IMR-90 (cell line): ENCODE data around the gene SMIM33. TPM values are rescaled to one million over a fixed set of nuclear protein-coding genes. Genes with fewer than 3 reads are reported as not detected.

Source experiments
- ATAC-seq: fragments of 200-7000 bp; cut with Tn5 transposase; 2 replicates; pipeline ENCODE4 v1.9.1; 2020; ENCODE audit warnings: low read depth, mild to moderate bottlenecking, moderate library complexity
- BruUV-seq: library from RNA; stranded (reverse); fragments of 400-500 nt; replicated peaks from 2 replicates; lab custom pipeline; 2021; lab: Mats Ljungman, UMichigan
- CTCF ChIA-PET: fragments of 300-600 bp; formaldehyde crosslinking; extraction: SDS; loops from one replicate; lab custom pipeline; 2021; ENCODE audit warnings: antibody characterized with exemption; lab: Yijun Ruan, JAX
- POLR2A ChIA-PET: fragments of 300-600 bp; sonication (Branson Sonifier 250); formaldehyde crosslinking; loops from one replicate; lab custom pipeline; 2022; ENCODE audit warnings: antibody characterized with exemption; ENCODE audit not compliant: unreplicated experiment; lab: Charles Lee
- DNase-seq: peaks from one replicate; pipeline ENCODE4 v3.0.0; 2013
- H2AFZ ChIP-seq: replicated peaks from 2 replicates; pipeline ENCODE3; 2013; ENCODE audit warnings: low read length, mild to moderate bottlenecking; ENCODE audit not compliant: poor library complexity
- H2AK5ac ChIP-seq: 2 replicates; pipeline ENCODE4 v1.6.1; 2013; ENCODE audit warnings: low read depth, low read length, inconsistent platforms
- H2AK9ac ChIP-seq: replicated peaks from 2 replicates; pipeline ENCODE3; 2013; ENCODE audit warnings: mild to moderate bottlenecking, low read depth, low read length, moderate library complexity; ENCODE audit not compliant: poor library complexity
- H2BK120ac ChIP-seq: 2 replicates; pipeline ENCODE4 v1.6.1; 2013; ENCODE audit warnings: low read depth, low read length, inconsistent platforms
- H2BK15ac ChIP-seq: 3 replicates; pipeline ENCODE4 v1.6.1; 2013; ENCODE audit warnings: low read depth, low read length, inconsistent platforms
- H2BK20ac ChIP-seq: 2 replicates; pipeline ENCODE4 v1.6.1; 2013; ENCODE audit warnings: low read depth, mild to moderate bottlenecking, inconsistent platforms, low read length, moderate library complexity
- H2BK5ac ChIP-seq: 2 replicates; pipeline ENCODE4 v1.6.1; 2013; ENCODE audit warnings: mild to moderate bottlenecking, low read depth, low read length, inconsistent platforms; ENCODE audit not compliant: poor library complexity, severe bottlenecking
- H3K14ac ChIP-seq: replicated peaks from 2 replicates; pipeline ENCODE4 v1.6.1; 2013; ENCODE audit warnings: low read depth, low read length, inconsistent platforms
- H3K18ac ChIP-seq: 2 replicates; pipeline ENCODE4 v1.6.1; 2013; ENCODE audit warnings: low read depth, low read length, control low read depth
- H3K23ac ChIP-seq: 2 replicates; pipeline ENCODE4 v1.6.1; 2013; ENCODE audit warnings: low read depth, low read length, inconsistent platforms
- H3K27ac ChIP-seq: 2 replicates; pipeline ENCODE4 v1.5.1; 2013; ENCODE audit warnings: mild to moderate bottlenecking, control low read depth, low read length; ENCODE audit not compliant: insufficient read depth
- H3K27me3 ChIP-seq: 2 replicates; pipeline ENCODE4 v1.6.1; 2013; ENCODE audit warnings: low read length; ENCODE audit not compliant: control insufficient read depth, insufficient read depth
- H3K36me3 ChIP-seq: 2 replicates; pipeline ENCODE4 v1.6.1; 2013; ENCODE audit warnings: low read length, mixed read lengths; ENCODE audit not compliant: control insufficient read depth, insufficient read depth
- H3K4ac ChIP-seq: 2 replicates; pipeline ENCODE4 v1.6.1; 2013; ENCODE audit warnings: low read depth, low read length, inconsistent platforms
- H3K4me1 ChIP-seq: 2 replicates; pipeline ENCODE4 v1.6.1; 2013; ENCODE audit warnings: low read length, mixed read lengths; ENCODE audit not compliant: control insufficient read depth, insufficient read depth
- H3K4me2 ChIP-seq: 2 replicates; pipeline ENCODE4 v1.6.1; 2013; ENCODE audit warnings: low read depth, mild to moderate bottlenecking, control low read depth, low read length, moderate library complexity
- H3K4me3 ChIP-seq: 2 replicates; pipeline ENCODE4 v1.5.1; 2013; ENCODE audit warnings: low read depth, mild to moderate bottlenecking, control low read depth, low read length, moderate library complexity; ENCODE audit not compliant: insufficient read depth
- H3K56ac ChIP-seq: 2 replicates; pipeline ENCODE4 v1.6.1; 2013; ENCODE audit warnings: low read length, inconsistent platforms; ENCODE audit not compliant: insufficient read depth; ENCODE audit errors: extremely low read depth
- H3K79me1 ChIP-seq, 2 experiments: 2 replicates each; pipeline ENCODE4 v1.6.1; 2013; ENCODE audit warnings: low read length in 2 of 2, inconsistent platforms in 1 of 2, low read depth in 1 of 2
- H3K9ac ChIP-seq: 2 replicates; pipeline ENCODE4 v1.6.1; 2013; ENCODE audit warnings: low read depth, low read length, control low read depth
- H3K9me1 ChIP-seq: 2 replicates; pipeline ENCODE4 v1.6.1; 2013; ENCODE audit warnings: low read length, inconsistent platforms; ENCODE audit not compliant: insufficient read depth
- H3K9me3 ChIP-seq: 2 replicates; pipeline ENCODE4 v1.6.1; 2013; ENCODE audit warnings: low read length; ENCODE audit not compliant: control insufficient read depth, insufficient read depth
- H4K20me1 ChIP-seq: 2 replicates; pipeline ENCODE4 v1.6.1; 2013; ENCODE audit warnings: low read length, inconsistent platforms; ENCODE audit not compliant: insufficient read depth
- H4K5ac ChIP-seq: 2 replicates; pipeline ENCODE4 v1.6.1; 2013; ENCODE audit warnings: mild to moderate bottlenecking, low read depth, low read length, control low read depth
- H4K8ac ChIP-seq, 2 experiments: 2 replicates each; pipeline ENCODE4 v1.6.1; 2013; ENCODE audit warnings: low read depth in 2 of 2, low read length in 2 of 2, control low read depth in 1 of 2, inconsistent platforms in 1 of 2
- H4K91ac ChIP-seq: 2 replicates; pipeline ENCODE4 v1.6.1; 2013; ENCODE audit warnings: low read depth, low read length, inconsistent platforms; ENCODE audit not compliant: insufficient read depth
- BHLHE40 ChIP-seq: fragments of 150-350 bp; IDR thresholded peaks from 2 replicates; pipeline ENCODE4 v1.6.1; 2016; ENCODE audit warnings: mild to moderate bottlenecking, low read depth, low read length
- CHD1 ChIP-seq: IDR thresholded peaks from 2 replicates; pipeline ENCODE4 v1.6.1; 2012; ENCODE audit warnings: low read depth, low read length, improper control_type of control experiment
- ELK1 ChIP-seq: fragments of 150-350 bp; IDR thresholded peaks from 2 replicates; pipeline ENCODE4 v1.6.1; 2016; ENCODE audit warnings: low read depth, mild to moderate bottlenecking, low read length, moderate library complexity, borderline replicate concordance
- MAFK ChIP-seq: IDR thresholded peaks from 2 replicates; pipeline ENCODE4 v1.6.1; 2012; ENCODE audit warnings: low read depth, low read length, improper control_type of control experiment
- MAZ ChIP-seq: IDR thresholded peaks from 2 replicates; pipeline ENCODE4 v1.6.1; 2012; ENCODE audit warnings: low read depth, mild to moderate bottlenecking, low read length, improper control_type of control experiment, moderate library complexity, borderline replicate concordance
- MXI1 ChIP-seq: IDR thresholded peaks from 2 replicates; pipeline ENCODE4 v1.6.1; 2012; ENCODE audit warnings: low read depth, mild to moderate bottlenecking, low read length, moderate library complexity, borderline replicate concordance
- NFE2L2 ChIP-seq: fragments of 150-350 bp; IDR thresholded peaks from 2 replicates; pipeline ENCODE4 v1.6.1; 2016; ENCODE audit warnings: low read depth, mild to moderate bottlenecking, low read length
- RFX5 ChIP-seq: IDR thresholded peaks from 2 replicates; pipeline ENCODE4 v1.8.0; 2012; ENCODE audit warnings: low read depth, mild to moderate bottlenecking, low read length, moderate library complexity
- SMC3 ChIP-seq: fragments of 150-350 bp; IDR thresholded peaks from 2 replicates; pipeline ENCODE4 v1.6.1; 2016; ENCODE audit warnings: low read depth, mild to moderate bottlenecking, antibody characterized with exemption, low read length, moderate library complexity
- USF2 ChIP-seq: fragments of 150-350 bp; IDR thresholded peaks from 2 replicates; pipeline ENCODE4 v1.6.1; 2017; ENCODE audit warnings: mild to moderate bottlenecking, antibody characterized with exemption, low read length, low read depth
- WGBS, 2 experiments: methylation state at CpG; one replicate each; pipeline versions ENCODE4 v1.1.5 to v1.1.7; 2013; ENCODE audit warnings: missing lambda C conversion rate in 2 of 2; ENCODE audit not compliant: insufficient read length in 1 of 2; ENCODE audit errors: extremely low coverage in 2 of 2; 5-methylcytosine and 5-hydroxymethylcytosine counted together
- dilution Hi-C: fragments of 300-500 bp; cut with HindIII; formaldehyde crosslinking; loops from one replicate; pipeline ENCODE4 v1.14.3; 2018; ENCODE audit warnings: low sequenced_read_pairs; ENCODE audit not compliant: unreplicated experiment
- in situ Hi-C: fragments of 300-500 bp; cut with MboI; formaldehyde crosslinking; loops from 3 replicates; pipeline ENCODE4 v1.14.3; 2019; ENCODE audit warnings: low sequenced_read_pairs, inconsistent platforms, mixed read lengths
- intact Hi-C: fragments of 100-400 bp; cut with micrococcal nuclease; formaldehyde crosslinking; loops from 2 replicates; pipeline ENCODE4 v1.10.0; 2022
- polyA plus RNA-seq, 3 experiments: library from polyadenylated mRNA; depleted of rRNA; stranded (reverse); fragments of >200 nt; gene quantifications; 2 replicates each; pipeline ENCODE4 v1.2.3, GENCODE V29; 2012; ENCODE audit warnings: low replicate concordance in 1 of 3
- total RNA-seq: library from RNA; depleted of rRNA; stranded (reverse); fragments of >200 nt; gene quantifications from 2 replicates; pipeline ENCODE4 v1.2.3, GENCODE V29; 2012

SMIM33 gene
- total and polyA plus RNA-seq, 2 of the 4 experiments (the other 2 are of a cell fraction), result not detected

GRCh38 chr5:139446956-139447779 lies 23.6 kb upstream of the SMIM33 start (continued):
- no peak for TF ChIP-seq BHLHE40
- TF ChIP-seq MAZ, result no peak

GRCh38 chr5:139451176-139451575 lies 19.6 kb upstream of the SMIM33 start:
- H3K79me1 ChIP-seq, result no peaks in the 10 kb centered on the region
- ATAC-seq (no peak), DNase-seq (no peak)
- H3K27ac ChIP-seq, result no peak overlapping the region
- H3K18ac ChIP-seq, result no peak overlapping the region
- H3K4me1 ChIP-seq, result peaks cover 2% of the 10 kb centered on the region; the same call in 1 of the 2 replicates
- no peak for TF ChIP-seq MXI1
- TF ChIP-seq CHD1, result no peak
- no peak for TF ChIP-seq RFX5
- no peak for TF ChIP-seq USF2
- no peak for TF ChIP-seq ELK1
- TF ChIP-seq MAFK, result no peak
- no peak for TF ChIP-seq SMC3
- TF ChIP-seq NFE2L2, result no peak
- TF ChIP-seq MAZ, result no peak
- no peak for TF ChIP-seq BHLHE40
- no peak overlapping the region for H3K23ac ChIP-seq
- H2BK20ac ChIP-seq, result no peak overlapping the region
- no peak overlapping the region for H3K4me2 ChIP-seq
- H3K27me3 ChIP-seq, result no peaks in the 10 kb centered on the region
- peak overlapping the region; percentile 24 for H2AK9ac ChIP-seq
- no peak overlapping the region for H3K9ac ChIP-seq
- no peak overlapping the region for H3K4me3 ChIP-seq
- peak overlapping the region; percentile 78; the same call in 1 of the 2 replicates for H2AK5ac ChIP-seq
- in situ Hi-C loops (no loop called here), dilution Hi-C loops (no loop called here), intact Hi-C loops (no loop called here)
- ChIA-PET CTCF (no interaction called here), POLR2A (no interaction called here)
- no peak overlapping the region for H4K8ac ChIP-seq
- no peaks in the 10 kb centered on the region for H4K20me1 ChIP-seq
- H3K9me3 ChIP-seq, result no peaks in the 10 kb centered on the region
- WGBS, 2 experiments, result 83% methylated on average over 2 of the region's 2 CpGs; no CpG with 5 or more reads in 1 of the 2 experiments
- no peak overlapping the region for H4K91ac ChIP-seq
- no peaks in the 10 kb centered on the region for H3K36me3 ChIP-seq
- BruUV-seq, result no TSS peak
- peaks cover 24% of the 10 kb centered on the region for H3K9me1 ChIP-seq
- H4K5ac ChIP-seq, result no peak overlapping the region
- no peak overlapping the region for H2BK120ac ChIP-seq
- H2BK5ac ChIP-seq, result peak overlapping the region; percentile 93
- peak overlapping the region; percentile 51; the same call in 2 of the 3 replicates for H2BK15ac ChIP-seq
- H3K4ac ChIP-seq, result peak overlapping the region; percentile 3; the same call in 1 of the 2 replicates
- H2AFZ ChIP-seq, result no peak overlapping the region
- H3K14ac ChIP-seq, result no peak overlapping the region; the same call in 1 of the 2 replicates
- no peak overlapping the region for H3K56ac ChIP-seq
